K562 (cell line): Measurements from ENCODE around the gene POTEI. TPM values are rescaled to one million over a fixed set of nuclear protein-coding genes. Genes with fewer than 3 reads are reported as not detected.
"Not testable (repeated sequence)": the region's sequence is repeated elsewhere in the genome, so short reads cannot be mapped to it uniquely, and the experiment has no call there.

Experiments
- ATAC-seq: fragments of 200-7000 bp; cut with Tn5 transposase; 3 replicates; pipeline ENCODE4 v1.9.1; 2020; ENCODE audit warnings: moderate library complexity
- BruUV-seq: library from RNA; stranded (reverse); fragments of 400-500 nt; replicated peaks from 2 replicates; lab custom pipeline; 2021; lab: Mats Ljungman, UMichigan
- CTCF ChIA-PET: fragments of 300-600 bp; formaldehyde crosslinking; extraction: SDS; loops from one replicate; lab custom pipeline; 2021; ENCODE audit warnings: low intra/inter-chr PET ratio; lab: Yijun Ruan, JAX
- POLR2A ChIA-PET: fragments of 300-600, 350-650 bp; sonication (Branson Sonifier 250); formaldehyde crosslinking; extraction: SDS; loops from one replicate; lab custom pipeline; 2021; ENCODE audit warnings: antibody characterized with exemption, inconsistent platforms; lab: Yijun Ruan, JAX
- DNase-seq, 4 experiments: peaks; one replicate each; pipeline versions ENCODE4 v3.0.0 to v3.0.0-alpha.2; 2011 to 2018; ENCODE audit warnings: low spot score in 3 of 4, mixed read lengths in 3 of 4; ENCODE audit errors: extremely low read depth in 1 of 4
- FAIRE-seq: peaks from 2 replicates; lab custom pipeline; 2011; peaks lifted over from hg19 to GRCh38; lab: Jason Lieb, UNC
- H2AFZ ChIP-seq: 2 replicates; pipeline ENCODE4 v1.6.0; 2011; ENCODE audit warnings: low read depth, low read length, control low read depth, inconsistent platforms
- H3K27ac ChIP-seq: fragments of 200-600 bp; 3 replicates; pipeline ENCODE4 v1.8.0; 2011; ENCODE audit warnings: low read depth, mild to moderate bottlenecking, control low read depth, inconsistent platforms, low read length, moderate library complexity, mixed read lengths; ENCODE audit errors: extremely low read depth
- H3K27me3 ChIP-seq, 2 experiments: fragments of 300-600 bp in 1 of 2; 2 replicates in 1 of 2; 3 replicates in 1 of 2; pipeline versions ENCODE4 v1.6.0 to v1.8.0; 2011; ENCODE audit warnings: inconsistent platforms in 2 of 2, low read length in 2 of 2, mild to moderate bottlenecking in 1 of 2, mixed read lengths in 1 of 2, moderate library complexity in 1 of 2; ENCODE audit not compliant: control insufficient read depth in 2 of 2, insufficient read depth in 2 of 2
- H3K36me3 ChIP-seq: fragments of 300-600 bp; 3 replicates; pipeline ENCODE4 v1.8.0; 2011; ENCODE audit warnings: mild to moderate bottlenecking, low read length, inconsistent platforms; ENCODE audit not compliant: control insufficient read depth, insufficient read depth
- H3K4me1 ChIP-seq, 2 experiments: fragments of 200-600 bp in 1 of 2; replicated peaks in 1 of 2; 2 replicates in 1 of 2; 3 replicates in 1 of 2; pipeline versions ENCODE4 v1.5.1 to v1.8.0; 2011; ENCODE audit warnings: inconsistent platforms in 2 of 2, low read length in 2 of 2, mild to moderate bottlenecking in 1 of 2, mixed read lengths in 1 of 2, moderate library complexity in 1 of 2; ENCODE audit not compliant: control insufficient read depth in 2 of 2, insufficient read depth in 2 of 2
- H3K4me2 ChIP-seq: 2 replicates; pipeline ENCODE4 v1.6.1; 2011; ENCODE audit warnings: low read length, control low read depth, inconsistent platforms, mixed read lengths; ENCODE audit not compliant: insufficient read depth
- H3K4me3 ChIP-seq: fragments of 200-600 bp; sonication (generic), shearing (Covaris generic); 2 replicates; pipeline ENCODE4 v1.5.1; 2016; ENCODE audit warnings: control low read depth, inconsistent platforms
- H3K79me2 ChIP-seq: fragments of 200-600 bp; 3 replicates; pipeline ENCODE4 v1.8.0; 2011; ENCODE audit warnings: low read length, inconsistent platforms; ENCODE audit not compliant: control insufficient read depth, insufficient read depth
- H3K9ac ChIP-seq, 2 experiments: 2 replicates each; pipeline versions ENCODE4 v1.6.0 to v1.6.1; 2011; ENCODE audit warnings: low read depth in 2 of 2, low read length in 2 of 2, control low read depth in 1 of 2, inconsistent platforms in 1 of 2, mild to moderate bottlenecking in 1 of 2, mixed read lengths in 1 of 2; ENCODE audit not compliant: insufficient read depth in 1 of 2
- H3K9me1 ChIP-seq: one replicate; pipeline ENCODE4 v1.6.0; 2011; ENCODE audit warnings: inconsistent platforms, mild to moderate bottlenecking, low read length, moderate library complexity; ENCODE audit not compliant: control insufficient read depth, insufficient read depth
- H3K9me3 ChIP-seq: replicated peaks from 2 replicates; pipeline ENCODE4 v1.5.1; 2011; ENCODE audit warnings: low read depth, low read length, inconsistent platforms; ENCODE audit not compliant: control insufficient read depth, insufficient read depth
- H4K20me1 ChIP-seq: replicated peaks from 2 replicates; pipeline ENCODE4 v1.6.1; 2011; ENCODE audit warnings: low read length, inconsistent platforms, mixed read lengths; ENCODE audit not compliant: control insufficient read depth, insufficient read depth
- WGBS: fragments of 100-300 bp; shearing (Covaris generic); methylation state at CpG from one replicate; pipeline ENCODE4 v1.1.6; 2016; ENCODE audit warnings: low coverage, mixed read lengths; ENCODE audit not compliant: insufficient coverage; ENCODE audit errors: missing lambda C conversion rate; 5-methylcytosine and 5-hydroxymethylcytosine counted together
- in situ Hi-C: fragments of 300-500 bp; cut with MboI; formaldehyde crosslinking; loops from 4 replicates; pipeline ENCODE4 v1.15.0; 2018; ENCODE audit warnings: inconsistent platforms, mixed read lengths
- intact Hi-C: fragments of 100-400 bp; cut with micrococcal nuclease; formaldehyde crosslinking; loops from 2 replicates; pipeline ENCODE4 v1.14.2; 2022
- polyA plus RNA-seq, 8 experiments: library from polyadenylated mRNA; depleted of rRNA in 4 of 8; stranded (reverse) in 5 of 8; unstranded in 3 of 8; fragments of >200 nt; fragmentation: Nextera tagmentation in 2 of 8; fragmentation: Illumina TruSeq in 1 of 8; extraction: Ambion mirVana in 2 of 8; extraction: Trizol in 1 of 8; gene quantifications; 2 replicates each; pipeline versions ENCODE4 v1.2.1 to v1.2.3, GENCODE V29; 2011 to 2014; ENCODE audit warnings: inconsistent platforms in 1 of 8, missing spikeins in 1 of 8
- total RNA-seq, 7 experiments: library from RNA; depleted of rRNA in 6 of 7; stranded (reverse); fragments of >200 nt in 6 of 7; fragmentation: Illumina TruSeq in 2 of 7; extraction: Trizol in 2 of 7; gene quantifications; 2 replicates each; pipeline versions ENCODE4 v1.2.1 to v1.2.3, GENCODE V29; 2011 to 2021; ENCODE audit warnings: low replicate concordance in 1 of 7

The POTEI gene
- total and polyA plus RNA-seq, 9 of the 15 experiments (the other 6 are each of a cell fraction or from before 2014, with no cell fraction given) = 0.07 to 3.9 (median 1.00) TPM

DNA sequence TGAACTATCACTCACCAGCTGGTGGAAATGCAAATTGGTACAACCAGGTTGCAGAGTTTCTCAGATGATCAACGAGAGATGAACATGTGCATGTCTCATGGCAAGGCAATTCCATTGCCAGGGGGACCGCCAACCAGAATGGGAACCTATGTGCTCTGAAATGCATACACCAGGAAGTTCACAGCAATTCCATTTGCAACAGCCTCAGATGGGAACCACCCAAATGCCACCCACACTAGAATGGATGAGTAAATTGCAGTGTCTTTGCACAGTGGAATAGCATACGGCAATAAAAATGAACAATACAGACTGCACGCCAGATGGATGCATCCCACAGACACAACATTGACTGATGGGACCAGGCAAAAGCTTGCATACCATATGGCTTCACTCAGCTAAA lies 33.7 kb upstream of the POTEI start:
- H3K4me1 ChIP-seq, CTCF ChIA-PET, intact Hi-C loops, in situ Hi-C loops, H4K20me1 ChIP-seq, H2AFZ ChIP-seq, BruUV-seq, H3K27me3 ChIP-seq, H3K27ac ChIP-seq, DNase-seq, ATAC-seq, H3K4me2 ChIP-seq, POLR2A ChIA-PET, H3K9me3 ChIP-seq, H3K79me2 ChIP-seq, H3K36me3 ChIP-seq, H3K9ac ChIP-seq, H3K9me1 ChIP-seq, H3K4me3 ChIP-seq: not testable (repeated sequence)
- WGBS = no CpG with 5 or more reads among the region's 4 CpGs
- FAIRE-seq = peak; percentile 15

DNA sequence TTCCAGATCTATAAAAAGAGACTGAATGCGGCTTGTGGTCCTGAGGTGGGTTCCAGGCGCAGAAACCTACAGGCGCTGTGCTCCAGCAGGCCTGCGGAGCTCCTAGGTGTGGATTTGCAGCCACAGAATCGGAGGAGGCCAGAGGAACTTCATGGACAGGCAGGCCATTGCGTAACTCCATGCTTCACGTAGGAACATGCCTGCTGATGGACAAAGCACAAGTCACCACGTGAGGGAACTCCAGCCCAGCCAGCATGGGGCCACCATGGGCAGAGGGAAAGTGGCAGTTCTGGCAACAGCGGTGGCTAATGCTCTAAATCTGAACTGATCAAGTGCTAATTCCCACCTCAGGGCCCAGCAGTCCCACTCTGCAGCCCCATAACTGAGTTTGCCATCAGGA lies 29.1 kb upstream of the POTEI start:
- H3K36me3 ChIP-seq, H3K9me1 ChIP-seq, H3K4me2 ChIP-seq, H3K4me1 ChIP-seq, H3K27me3 ChIP-seq, POLR2A ChIA-PET, H3K4me3 ChIP-seq, CTCF ChIA-PET, ATAC-seq, H3K9ac ChIP-seq, H2AFZ ChIP-seq, H3K79me2 ChIP-seq, DNase-seq, BruUV-seq, H3K9me3 ChIP-seq, H3K27ac ChIP-seq, FAIRE-seq, H4K20me1 ChIP-seq, intact Hi-C loops, in situ Hi-C loops: not testable (repeated sequence)
- whole genome bisulfite sequencing = no CpG with 5 or more reads among the region's 9 CpGs

DNA sequence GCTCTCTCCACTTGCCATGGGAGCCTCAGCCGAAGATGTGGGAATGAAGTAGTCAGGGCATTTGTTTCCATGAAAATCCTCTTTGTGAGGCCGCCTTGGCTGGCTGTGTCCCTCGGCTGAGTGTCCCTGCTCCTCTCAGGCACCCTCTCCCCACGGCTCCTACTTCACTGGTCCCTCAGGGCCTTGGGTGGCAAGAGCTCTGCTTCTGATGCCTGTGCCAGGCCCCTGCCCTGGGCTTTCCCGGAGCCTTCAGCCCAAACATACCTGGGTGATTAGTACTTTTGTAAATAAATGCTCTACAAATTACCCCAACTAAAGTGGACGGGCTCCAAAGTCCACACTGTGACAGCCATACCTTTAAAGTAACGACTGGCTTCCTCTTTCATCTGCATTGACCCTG lies 27.5 kb upstream of the POTEI start:
- H3K9me1 ChIP-seq, CTCF ChIA-PET, intact Hi-C loops, BruUV-seq, DNase-seq, H3K4me3 ChIP-seq, H3K27ac ChIP-seq, H3K4me1 ChIP-seq, H4K20me1 ChIP-seq, H3K27me3 ChIP-seq, ATAC-seq, FAIRE-seq, H3K9ac ChIP-seq, H2AFZ ChIP-seq, H3K9me3 ChIP-seq, POLR2A ChIA-PET, H3K4me2 ChIP-seq, H3K79me2 ChIP-seq, in situ Hi-C loops, H3K36me3 ChIP-seq: not testable (repeated sequence)
- WGBS = no CpG with 5 or more reads among the region's 7 CpGs

DNA sequence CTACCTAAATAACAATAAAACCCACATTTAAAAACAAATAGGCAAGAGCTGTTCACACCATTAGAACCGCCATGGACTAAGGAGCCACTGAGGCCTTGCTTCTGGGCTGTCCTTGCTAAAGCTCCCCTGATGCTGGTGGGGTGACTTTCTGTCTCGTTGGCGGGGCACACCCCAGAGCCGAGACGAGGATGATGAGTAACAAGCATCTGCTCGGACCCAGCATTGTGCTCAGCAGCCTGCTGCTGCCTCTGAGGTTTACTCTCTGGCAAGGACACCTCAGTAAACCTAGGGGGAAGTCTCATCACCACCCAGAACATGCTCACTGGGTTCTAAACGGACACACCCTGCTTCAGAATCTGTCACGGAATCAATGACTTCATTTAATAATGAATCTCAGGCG lies 22.5 kb upstream of the POTEI start:
- H3K27ac ChIP-seq, ATAC-seq, BruUV-seq, H4K20me1 ChIP-seq, H3K4me3 ChIP-seq, CTCF ChIA-PET, H3K9me3 ChIP-seq, H3K4me1 ChIP-seq, H3K9ac ChIP-seq, POLR2A ChIA-PET, H3K79me2 ChIP-seq, H3K27me3 ChIP-seq, H2AFZ ChIP-seq, H3K9me1 ChIP-seq, FAIRE-seq, DNase-seq, intact Hi-C loops, H3K36me3 ChIP-seq, H3K4me2 ChIP-seq: not testable (repeated sequence)
- WGBS = no CpG with 5 or more reads among the region's 9 CpGs
- in situ Hi-C loops = loop anchor here (5.0 kb wide), 1 partner anchor 56 kb away; no protein-coding TSS in a partner anchor
